ENCODE data around the gene FLOT2.
A peak's percentile ranks its signal among the peaks of the same experiment; 100 is the strongest.
"Not testable (repeated sequence)": the region's sequence is repeated elsewhere in the genome, so short reads cannot be mapped to it uniquely, and the experiment has no call there.

Gene FLOT2

DNA sequence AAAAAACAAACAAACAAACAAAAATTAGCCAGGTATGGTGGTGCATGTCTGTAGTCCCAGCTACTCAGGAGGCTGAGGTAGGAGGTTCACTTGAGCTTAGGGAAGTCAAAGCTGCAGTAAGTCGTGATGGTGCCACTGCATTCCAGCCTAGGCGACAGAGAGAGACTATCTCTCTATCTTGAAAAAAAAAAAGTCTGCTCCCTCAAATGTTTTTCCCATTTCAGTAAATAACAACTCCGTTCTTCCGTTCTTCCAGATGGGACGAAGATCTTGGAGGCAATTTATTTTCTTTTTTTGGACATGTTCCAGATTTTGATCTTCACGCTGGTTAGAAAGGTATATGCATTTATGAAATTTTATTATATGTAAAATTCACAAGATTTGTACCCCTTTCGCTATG lies 23.7 kb downstream of the FLOT2 start:
- no peak for DNase-seq (ENCODE audit: low read depth)

DNA sequence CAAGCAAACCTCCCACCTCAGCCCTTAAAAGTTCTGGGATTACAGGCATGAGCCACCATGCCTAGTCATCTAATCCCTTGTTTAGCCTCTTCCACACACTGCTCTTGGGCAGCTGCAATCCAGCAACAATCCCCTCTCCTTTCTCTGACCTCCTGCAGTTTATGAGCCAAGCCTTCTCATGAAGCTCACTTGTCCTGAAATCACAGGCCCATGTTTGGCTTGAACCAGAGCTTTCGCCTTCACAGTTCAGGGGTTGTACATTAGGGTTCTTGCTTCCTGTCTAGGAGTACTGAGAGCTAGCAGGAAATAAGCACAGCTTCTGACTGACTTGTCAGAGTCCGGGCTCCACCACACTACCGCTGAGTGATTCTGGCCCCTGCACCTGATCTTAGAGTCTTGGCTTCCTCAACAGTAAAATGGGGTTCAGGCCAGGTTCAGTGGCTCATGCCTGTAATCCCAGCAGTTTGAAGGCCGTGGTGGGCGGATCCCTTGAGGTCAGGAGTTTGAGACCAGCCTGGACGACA lies 26.4 kb downstream of the FLOT2 start:
- DNase-seq (ENCODE audit: low read depth) = no peak

DNA sequence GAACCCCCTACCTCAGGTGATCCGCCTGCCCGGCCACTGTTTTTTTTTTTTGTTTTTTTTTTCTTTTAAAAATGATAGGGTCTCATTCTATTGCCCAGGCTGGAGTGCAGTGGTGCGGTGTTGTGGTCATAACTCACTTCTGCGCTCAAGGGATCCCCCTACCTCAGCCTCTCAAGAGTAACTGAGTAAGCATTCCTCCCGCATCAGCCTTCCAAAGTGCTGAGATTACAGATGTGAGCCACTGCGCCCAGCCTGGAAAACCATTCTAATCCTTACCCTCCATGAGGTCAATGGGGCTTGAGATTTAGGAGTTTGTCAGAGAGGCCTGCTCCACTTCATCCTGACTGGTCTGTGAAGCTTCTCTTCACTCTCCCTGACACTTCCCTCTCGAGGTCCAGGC lies 30.3 kb downstream of the FLOT2 start:
- DNase-seq (ENCODE audit: low read depth) = no peak

DNA sequence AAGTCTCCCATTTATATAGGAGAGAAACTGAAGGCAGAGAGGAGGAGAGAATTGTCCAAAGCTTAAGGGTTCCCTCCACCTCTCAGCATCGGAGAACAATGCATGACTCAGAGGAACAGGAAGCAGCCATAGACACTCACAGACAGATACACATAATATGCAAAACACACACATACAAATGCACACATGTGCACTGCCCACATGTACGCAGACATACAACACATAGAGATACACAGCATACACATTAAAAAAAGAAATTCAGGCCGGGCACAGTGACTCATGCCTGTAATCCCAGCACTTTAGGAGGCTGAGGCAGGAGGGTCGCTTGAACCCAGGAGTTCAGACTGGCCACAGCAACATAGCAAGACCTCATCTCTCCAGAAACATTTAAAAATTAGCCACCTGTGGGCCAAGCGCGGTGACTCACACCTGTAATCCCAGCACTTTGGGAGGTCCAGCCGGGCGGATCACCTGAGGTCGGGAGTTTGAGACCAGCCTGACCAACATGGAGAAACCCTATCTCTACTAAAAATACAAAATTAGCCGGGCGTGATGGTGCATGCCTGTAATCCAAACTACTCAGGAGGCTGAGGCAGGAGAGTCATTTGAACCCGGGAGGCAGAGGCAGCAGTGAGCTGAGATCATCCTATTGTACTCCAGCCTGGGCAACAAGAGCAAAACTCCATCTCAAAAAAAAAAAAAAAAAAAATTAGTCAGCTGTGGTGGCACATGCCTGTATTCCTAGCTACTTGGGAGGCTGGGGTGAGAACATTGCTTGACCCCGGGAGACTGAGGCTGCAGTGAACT lies 31.4 kb downstream of the FLOT2 start:
- peak; percentile 42 for DNase-seq (ENCODE audit: low read depth)

DNA sequence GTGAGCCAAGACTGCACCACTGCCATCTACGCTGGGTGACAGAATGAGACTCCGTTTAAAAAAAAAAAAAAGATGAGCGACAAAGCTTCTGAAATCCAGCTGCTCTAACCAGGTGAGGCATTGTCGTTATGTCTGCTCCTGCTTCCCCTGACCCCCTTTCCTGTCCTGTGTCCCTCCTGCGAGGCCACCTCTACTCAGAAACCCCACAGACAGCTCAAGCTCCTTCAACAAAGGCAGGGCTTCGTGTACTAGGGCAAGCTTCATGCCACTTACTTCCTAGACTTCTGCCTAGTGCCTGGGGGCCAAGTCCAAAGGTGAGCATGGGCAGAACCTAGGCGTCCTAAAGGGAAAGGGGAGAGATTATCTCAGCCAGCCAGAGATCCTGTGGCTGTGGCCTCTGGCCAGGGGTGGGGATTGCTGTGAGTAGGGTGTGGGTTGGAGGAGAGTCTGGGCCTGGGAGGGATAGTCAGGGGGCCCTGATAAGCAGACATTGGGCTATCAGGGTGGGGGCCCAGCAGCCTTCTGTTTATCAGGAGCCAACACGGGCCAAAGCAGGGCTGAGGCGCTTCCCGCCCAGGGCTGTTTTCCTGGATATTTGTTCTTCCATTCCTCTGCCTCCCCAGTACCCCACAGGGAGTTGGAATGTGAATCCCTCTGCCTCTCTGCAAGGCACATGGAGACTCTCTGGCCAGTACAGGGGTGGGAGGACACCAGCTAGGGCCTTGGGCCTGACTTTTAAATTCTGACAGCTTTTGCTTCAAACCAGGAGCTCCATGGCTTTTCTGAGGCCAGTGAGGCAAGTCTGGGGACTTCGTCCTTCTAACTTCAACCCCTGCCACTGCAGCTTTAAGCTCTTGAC lies 32.3 kb downstream of the FLOT2 start:
- DNase-seq (ENCODE audit: low read depth) = no peak

DNA sequence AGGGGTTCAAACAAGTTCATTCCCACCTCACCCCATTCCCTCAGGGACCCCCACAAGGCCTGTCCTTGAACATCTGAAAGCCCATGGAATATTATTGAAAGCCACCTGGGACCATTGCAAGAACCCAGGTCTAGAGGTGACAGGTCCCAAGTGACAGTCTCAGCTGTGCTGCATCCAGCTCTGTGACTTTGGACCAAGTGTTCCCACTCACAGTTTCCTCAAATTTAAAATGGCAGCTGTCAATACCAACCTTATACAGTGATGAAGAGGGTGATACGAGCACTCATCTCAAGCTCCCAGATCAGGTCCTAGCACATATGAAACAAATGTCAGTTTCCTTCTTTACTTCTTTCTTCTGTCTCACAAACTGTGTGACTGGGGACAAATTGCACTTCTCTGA lies 33.6 kb downstream of the FLOT2 start:
- DNase-seq (ENCODE audit: low read depth) = no peak

DNA sequence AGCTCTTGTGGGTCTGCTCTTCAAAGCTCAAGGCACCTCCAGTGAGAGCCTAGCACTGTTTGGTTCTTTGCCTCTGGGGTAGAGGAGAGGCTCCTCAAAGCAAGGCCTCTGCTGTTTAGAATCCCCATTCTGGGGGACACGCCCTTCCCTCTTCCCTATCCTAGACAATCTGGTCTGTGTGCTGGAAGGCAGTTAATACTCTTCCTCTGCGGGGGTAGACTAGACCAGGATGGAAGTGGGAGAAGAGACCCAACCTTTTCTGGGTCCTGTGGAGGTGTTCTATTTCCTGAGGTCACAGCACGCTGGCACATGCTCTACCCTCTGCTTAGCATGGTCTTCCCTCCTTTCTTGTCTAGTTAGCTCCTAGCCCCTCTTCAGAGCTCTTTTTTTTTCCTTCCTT lies 35.0 kb downstream of the FLOT2 start:
- DNase-seq (ENCODE audit: low read depth) = no peak

DNA sequence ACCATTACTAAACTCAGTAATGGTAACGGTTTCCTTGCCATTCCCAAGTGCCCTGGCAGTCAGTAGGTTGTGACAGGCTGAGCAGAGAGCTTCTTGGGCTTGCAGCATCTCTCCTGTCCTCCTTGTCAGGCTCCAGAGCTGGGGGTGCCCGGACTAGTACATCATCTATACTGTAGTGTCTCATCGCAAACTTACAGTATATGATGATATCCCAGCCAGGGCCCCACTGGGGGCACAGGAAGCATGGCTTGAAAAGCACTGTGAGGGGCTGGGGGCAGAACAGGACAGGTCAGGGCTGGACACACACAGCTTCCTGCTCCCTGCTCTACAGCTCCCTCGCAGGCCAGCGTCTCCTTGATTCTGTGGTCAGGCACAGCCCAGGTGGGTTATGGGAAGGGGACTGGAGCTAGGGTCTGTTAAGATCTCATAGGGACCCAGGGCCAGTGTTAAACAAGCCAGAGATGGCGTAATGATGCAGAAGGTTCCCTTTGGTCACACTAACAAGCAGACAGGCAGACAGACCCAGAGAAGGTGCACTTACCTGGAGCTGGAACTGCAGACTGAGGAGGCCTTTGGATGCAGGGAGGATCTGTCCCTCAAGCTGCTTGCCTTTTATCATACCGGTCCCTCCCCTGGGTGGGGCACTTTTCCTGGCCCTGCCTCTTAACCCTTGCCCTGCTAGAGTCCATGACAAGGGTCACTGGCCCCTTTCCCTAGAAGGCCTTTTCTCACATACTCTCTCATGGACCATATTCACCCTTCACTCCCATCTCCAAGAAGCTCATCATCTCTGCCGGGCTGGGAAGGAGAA lies 35.9 kb downstream of the FLOT2 start:
- DNase-seq (ENCODE audit: low read depth) = no peak

DNA sequence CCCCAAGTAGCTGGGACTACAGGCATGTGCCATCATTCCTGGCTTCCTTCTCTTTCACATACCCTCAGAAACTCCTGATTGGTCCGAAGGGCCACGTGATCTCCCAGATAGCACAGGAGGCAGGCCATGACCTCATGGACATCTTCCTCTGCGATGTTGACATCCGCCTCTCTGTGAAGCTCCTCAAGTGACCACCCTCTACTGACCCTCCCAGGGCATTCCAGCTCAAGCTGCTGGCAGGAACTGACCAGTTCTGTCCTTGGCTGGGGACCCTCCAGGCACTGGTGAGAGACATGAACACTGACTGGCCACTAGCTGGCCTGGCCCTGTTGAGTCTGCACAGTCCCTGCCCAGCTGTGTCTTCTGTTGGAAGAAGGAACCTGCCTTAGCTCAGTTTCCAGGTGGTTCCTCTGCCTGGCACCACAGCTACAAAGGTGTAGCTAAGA lies 37.1 kb downstream of the FLOT2 start:
- DNase-seq (ENCODE audit: low read depth) = no peak

DNA sequence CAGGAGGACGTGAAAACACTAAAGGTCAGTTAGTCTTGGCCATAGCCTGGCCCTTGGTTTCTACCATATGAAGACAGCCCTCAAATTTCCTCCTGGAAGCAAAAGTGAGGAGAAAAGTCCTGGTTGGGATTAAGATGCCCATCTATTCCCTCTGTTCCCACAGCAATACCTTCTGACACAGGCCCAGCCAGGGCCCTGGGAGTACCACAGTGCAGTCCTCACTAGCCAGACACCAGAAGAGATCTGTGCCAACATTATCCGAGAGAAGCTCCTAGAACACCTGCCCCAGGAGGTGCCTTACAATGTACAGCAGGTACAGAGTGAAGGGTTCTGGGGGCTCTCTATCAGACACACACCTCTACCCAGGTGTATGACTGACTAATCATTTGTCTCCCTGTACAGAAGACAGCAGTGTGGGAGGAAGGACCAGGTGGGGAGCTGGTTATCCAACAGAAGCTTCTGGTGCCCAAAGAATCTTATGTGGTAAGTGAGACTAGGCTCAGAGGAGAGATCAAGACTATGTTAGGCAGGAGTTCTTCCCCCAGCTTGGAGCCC lies 38.7 kb downstream of the FLOT2 start:
- DNase-seq (ENCODE audit: low read depth) = no peak

DNA sequence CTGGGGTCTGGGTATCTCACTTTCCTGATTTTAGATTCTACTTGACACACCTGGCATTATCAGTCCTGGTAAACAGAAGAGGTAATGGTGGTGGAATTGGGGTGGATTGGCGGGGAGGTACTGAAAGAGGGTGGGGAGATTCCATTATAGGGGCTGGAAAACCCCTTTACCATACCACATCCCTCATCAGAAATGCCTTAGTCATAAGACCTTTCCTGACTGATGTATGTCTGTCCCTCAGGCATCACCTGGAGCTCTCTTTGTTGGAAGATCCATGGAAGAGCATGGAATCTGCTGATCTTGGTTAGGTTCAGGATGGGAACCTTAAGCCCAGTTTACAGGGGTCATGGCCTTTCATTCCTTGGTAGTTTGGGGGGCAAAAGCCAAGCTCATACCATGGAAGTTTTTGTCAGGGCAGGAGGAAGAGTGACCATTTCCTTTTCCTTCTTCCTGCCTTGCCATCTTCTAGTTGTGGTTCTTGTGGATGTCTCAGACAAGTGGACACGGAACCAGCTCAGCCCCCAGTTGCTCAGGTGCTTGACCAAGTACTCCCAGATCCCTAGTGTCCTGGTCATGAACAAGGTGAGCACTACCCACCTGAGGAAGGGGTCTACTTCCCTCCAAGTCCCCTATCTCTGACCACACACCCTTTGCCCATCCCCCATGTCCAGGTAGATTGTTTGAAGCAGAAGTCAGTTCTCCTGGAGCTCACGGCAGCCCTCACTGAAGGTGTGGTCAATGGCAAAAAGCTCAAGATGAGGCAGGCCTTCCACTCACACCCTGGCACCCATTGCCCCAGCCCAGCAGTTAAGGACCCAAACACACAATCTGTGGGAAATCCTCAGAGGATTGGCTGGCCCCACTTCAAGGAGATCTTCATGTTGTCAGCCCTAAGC lies 39.4 kb downstream of the FLOT2 start:
- DNase-seq (ENCODE audit: low read depth) = no peak

DNA sequence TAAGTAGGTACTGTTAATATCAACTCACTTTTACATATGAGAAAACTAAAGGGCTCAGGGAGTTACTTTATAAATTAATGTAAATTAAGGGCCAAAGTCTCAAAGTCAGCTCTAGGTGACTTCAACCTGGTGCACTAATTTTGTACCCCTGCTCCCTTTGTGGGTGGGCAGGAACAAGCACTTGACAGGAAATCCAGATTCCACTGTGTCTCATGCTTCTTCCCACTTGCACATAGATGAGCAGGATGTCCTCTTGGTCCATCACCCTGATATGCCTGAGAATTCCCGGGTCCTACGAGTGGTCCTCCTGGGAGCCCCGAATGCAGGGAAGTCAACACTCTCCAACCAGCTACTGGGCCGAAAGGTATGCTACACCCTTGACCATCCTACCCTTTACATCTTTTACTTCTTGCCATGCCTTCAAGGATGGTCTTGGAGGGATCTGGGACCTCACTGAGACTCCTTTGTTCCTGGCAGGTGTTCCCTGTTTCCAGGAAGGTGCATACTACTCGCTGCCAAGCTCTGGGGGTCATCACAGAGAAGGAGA lies 41.4 kb downstream of the FLOT2 start:
- no peak for DNase-seq (ENCODE audit: low read depth)

DNA sequence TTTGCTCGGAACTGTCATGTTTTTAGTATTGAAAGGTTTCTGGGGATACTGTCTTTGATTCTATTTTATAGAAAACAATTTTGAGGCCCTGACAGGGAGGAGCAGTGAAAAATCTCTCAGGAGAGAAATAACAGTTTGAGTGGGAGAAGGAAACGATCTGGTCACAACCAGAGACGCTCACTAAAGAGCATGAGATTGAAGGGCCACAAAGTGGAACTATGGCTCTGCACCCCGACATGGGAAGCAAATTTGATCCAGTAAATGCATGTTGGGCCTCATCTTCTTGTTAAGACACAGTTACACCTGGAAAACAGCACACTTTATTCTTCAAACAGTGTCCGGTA lies 42.2 kb downstream of the FLOT2 start:
- no peak for DNase-seq (ENCODE audit: low read depth)

DNA sequence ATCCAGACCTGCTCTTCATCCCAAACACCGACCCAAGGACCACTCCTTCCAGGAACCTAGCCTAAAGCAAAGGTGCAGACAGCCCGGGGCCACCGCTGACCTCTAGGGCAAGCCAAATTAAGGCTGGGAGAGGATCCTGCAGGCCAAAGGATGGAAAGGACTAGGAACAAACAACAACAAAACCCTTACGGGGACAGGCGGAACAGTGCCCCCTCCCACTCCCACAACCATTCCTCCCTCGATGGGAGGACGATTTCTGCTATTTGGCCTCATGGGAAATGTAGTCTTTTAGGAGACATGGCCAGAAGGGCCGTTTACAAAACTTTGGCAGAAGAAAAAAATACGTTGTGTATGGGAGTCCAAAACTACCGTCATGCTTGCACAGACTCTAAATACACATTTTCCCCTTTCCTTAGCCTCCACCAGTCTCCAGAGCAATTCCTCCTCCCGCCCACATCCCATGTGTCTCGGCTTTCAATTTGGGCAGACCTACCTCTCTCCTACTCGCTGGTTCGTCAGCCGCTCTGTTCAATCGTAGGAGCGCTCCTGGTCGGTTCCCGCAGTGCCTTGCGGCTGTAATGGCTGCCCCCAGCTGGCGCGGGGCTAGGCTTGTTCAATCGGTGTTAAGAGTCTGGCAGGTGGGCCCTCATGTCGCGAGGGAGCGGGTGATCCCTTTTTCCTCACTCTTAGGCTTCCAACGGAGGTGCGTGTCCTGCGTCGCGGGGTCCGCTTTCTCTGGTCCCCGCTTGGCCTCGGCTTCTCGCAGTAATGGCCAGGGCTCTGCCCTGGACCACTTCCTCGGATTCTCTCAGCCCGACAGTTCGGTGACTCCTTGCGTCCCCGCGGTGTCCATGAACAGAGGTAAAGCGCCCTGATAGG lies 42.8 kb downstream of the FLOT2 start, which contains the start of gene ERAL1:
TSS of gene ERAL1 (plus strand) at position 560 of the 879 bp plus-strand sequence. CDS start at position 579, 19 bp downstream.
- peak; percentile 92 for DNase-seq (ENCODE audit: low read depth)

DNA sequence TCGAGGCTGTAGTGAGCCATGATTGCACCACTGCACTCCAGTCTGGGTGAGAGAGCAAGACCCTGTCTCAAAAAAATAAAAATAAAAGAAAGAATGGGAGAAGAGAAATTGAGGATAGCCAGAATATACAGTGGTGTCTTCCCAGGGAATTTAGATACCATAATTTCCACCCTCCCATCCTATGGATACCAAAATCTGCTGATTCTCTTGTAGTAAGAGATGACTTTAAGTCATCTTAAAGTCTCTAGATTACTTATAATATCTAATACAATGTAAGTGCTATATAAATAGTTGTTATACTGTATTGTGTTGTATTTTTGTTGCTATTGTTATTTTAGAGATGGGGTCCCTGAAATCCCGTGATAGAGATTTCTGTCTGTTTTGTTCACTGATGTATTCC lies 44.2 kb downstream of the FLOT2 start:
- DNase-seq (ENCODE audit: low read depth) = no peak

DNA sequence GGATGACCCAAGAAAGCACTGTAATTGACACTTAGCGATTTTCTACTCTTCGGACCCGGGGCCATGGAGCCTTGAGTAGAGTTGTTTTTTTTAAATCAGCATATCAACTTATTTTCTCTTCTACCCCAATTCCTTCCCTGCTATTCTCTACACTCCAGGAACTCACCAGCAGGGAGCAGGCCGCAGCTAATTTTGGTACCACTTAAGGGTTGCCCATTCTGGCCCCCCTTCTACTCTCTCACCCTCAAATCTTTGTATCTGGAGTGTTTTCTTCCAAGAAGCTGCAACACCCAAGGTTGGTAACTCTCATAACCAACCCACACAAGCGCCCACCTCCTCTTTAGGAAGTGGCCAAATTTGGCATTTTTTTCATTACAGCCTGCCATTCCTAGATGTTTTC lies 48.3 kb downstream of the FLOT2 start:
- peak; percentile 44 for DNase-seq (ENCODE audit: low read depth)

DNA sequence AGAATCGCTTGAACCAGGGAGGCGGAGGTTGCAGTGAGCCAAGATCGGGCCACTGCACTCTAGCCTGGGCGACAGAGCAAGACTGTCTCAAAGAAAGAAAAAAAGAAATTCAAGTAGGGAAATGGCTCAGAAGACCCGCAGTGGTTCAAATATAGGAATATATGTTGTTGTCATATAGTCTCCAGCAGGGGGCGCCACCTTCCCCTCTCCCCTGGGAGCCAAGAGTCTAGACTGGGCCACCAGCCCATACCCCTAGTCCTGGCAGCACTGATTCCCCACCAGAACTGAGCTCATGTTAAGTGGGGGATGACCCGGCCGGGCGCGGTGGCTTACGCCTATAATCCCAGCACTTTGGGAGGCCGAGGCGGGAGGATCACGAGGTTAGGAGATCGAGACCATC lies 48.9 kb downstream of the FLOT2 start:
- peak; percentile 52 for DNase-seq (ENCODE audit: low read depth)

DNA sequence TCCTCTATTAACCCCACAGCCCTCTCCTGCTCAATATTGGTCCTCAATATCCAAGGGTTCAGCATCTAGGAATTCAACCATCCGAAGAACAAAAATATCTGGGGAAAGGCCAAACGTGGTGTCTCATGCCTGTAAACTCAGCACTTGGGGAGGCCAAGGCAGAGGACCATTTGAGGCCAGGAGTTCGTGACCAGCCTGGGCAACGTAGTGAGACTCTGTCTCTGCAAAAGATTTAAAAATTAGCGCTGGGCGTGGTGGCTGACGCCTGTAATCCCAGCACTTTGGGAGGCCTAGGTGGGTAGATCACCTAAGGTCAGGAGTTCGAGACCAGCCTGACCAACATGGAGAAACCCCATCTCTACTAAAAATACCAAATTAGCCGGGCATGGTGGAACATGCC lies 50.8 kb downstream of the FLOT2 start:
- not testable (repeated sequence) for DNase-seq (ENCODE audit: low read depth)

DNA sequence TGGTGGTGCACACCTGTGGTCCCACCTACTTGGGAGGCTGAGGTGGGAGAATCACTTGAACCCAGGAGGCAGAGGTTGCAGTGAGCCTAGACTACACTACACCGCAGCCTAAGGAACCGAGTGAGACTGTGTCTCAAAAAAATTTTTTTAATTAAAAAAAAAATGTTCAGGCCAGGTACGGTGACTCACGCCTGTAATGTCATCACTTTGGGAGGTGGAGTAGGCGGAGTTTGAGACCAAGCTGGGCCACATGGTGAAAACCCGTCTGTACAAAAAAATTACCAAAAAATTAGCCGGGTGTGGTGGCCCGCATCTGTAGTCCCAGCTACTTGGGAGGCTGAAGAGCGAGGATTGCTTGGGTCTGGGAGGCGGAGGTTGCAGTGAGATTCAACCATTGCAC lies 51.3 kb downstream of the FLOT2 start:
- DNase-seq (ENCODE audit: low read depth) = no peak

DNA sequence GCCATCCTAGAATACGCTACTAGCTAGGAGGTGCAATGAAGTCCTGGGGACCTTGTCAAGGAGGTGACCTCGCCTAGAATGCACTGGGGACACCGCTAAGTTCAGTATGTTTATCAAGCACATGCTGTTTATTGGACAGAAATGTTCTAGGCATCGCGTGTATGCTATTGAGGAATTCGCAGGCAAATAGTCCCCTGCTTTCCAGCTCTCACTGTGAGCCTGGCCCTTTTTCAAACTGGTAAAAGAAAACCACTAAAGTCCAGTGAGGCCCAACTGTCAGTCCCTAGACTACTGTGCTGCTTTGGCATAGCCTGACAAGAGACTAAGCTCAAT lies 53.8 kb downstream of the FLOT2 start:
- DNase-seq (ENCODE audit: low read depth) = no peak
